ENCODE results near the gene ABLIM2.

The ABLIM2 gene

GRCh38 chr4:8129136-8129535 is 29.5 kb downstream of the ABLIM2 start:
- no peak for TF ChIP-seq TOX (CRISPR knock-in tag; IDR thresholded peaks at IDR 0.05; ENCODE audit: borderline replicate concordance)
- TF ChIP-seq PPARA (CRISPR knock-in tag; IDR thresholded peaks at IDR 0.05; ENCODE audit: borderline replicate concordance) = no peak
- TF ChIP-seq CSDC2 (CRISPR knock-in tag; IDR thresholded peaks at IDR 0.05) = no peak
- no peak for TF ChIP-seq GLIS3 (CRISPR knock-in tag; IDR thresholded peaks at IDR 0.05)
- TF ChIP-seq CREB5 (CRISPR knock-in tag; IDR thresholded peaks at IDR 0.05; ENCODE audit: low read depth) = no peak
- TF ChIP-seq ZNF565 (CRISPR knock-in tag; conservative IDR thresholded peaks at IDR 0.05; ENCODE audit: low read depth) = no peak
- TF ChIP-seq ZNF8 (CRISPR knock-in tag; IDR thresholded peaks at IDR 0.05) = no peak
- TF ChIP-seq SNAI2 (CRISPR knock-in tag; IDR thresholded peaks at IDR 0.05) = no peak
- no peak for TF ChIP-seq OSR1 (CRISPR knock-in tag; IDR thresholded peaks at IDR 0.05)
- no peak for TF ChIP-seq ARNTL (CRISPR knock-in tag; IDR thresholded peaks at IDR 0.05; ENCODE audit: borderline replicate concordance, low read depth)
- TF ChIP-seq PATZ1 (CRISPR knock-in tag; IDR thresholded peaks at IDR 0.05; ENCODE audit: borderline replicate concordance) = no peak
- TF ChIP-seq TCF4 (CRISPR knock-in tag; IDR thresholded peaks at IDR 0.05; ENCODE audit: borderline replicate concordance) = no peak
- no peak for TF ChIP-seq ZFP3 (CRISPR knock-in tag; IDR thresholded peaks at IDR 0.05)
- TF ChIP-seq ZFP30 (CRISPR knock-in tag; IDR thresholded peaks at IDR 0.05) = no peak
- TF ChIP-seq ZC3H10 (CRISPR knock-in tag; IDR thresholded peaks at IDR 0.05) = no peak
- TF ChIP-seq RARB (CRISPR knock-in tag; IDR thresholded peaks at IDR 0.05) = no peak
- ATAC-seq = no peak

- no peak for ATAC-seq
- TF ChIP-seq CSRNP3 (CRISPR knock-in tag; IDR thresholded peaks at IDR 0.05) (no peak), OSR1 (CRISPR knock-in tag; IDR thresholded peaks at IDR 0.05) (no peak), ZFP3 (CRISPR knock-in tag; IDR thresholded peaks at IDR 0.05) (no peak), SNAI2 (CRISPR knock-in tag; IDR thresholded peaks at IDR 0.05) (no peak), CREB5 (CRISPR knock-in tag; IDR thresholded peaks at IDR 0.05; ENCODE audit: low read depth) (no peak), ESRRG (CRISPR knock-in tag; IDR thresholded peaks at IDR 0.05) (no peak), ISL1 (CRISPR knock-in tag; IDR thresholded peaks at IDR 0.05) (no peak), ZFP30 (CRISPR knock-in tag; IDR thresholded peaks at IDR 0.05) (no peak), PATZ1 (CRISPR knock-in tag; IDR thresholded peaks at IDR 0.05; ENCODE audit: borderline replicate concordance) (no peak), BACH2 (CRISPR knock-in tag; IDR thresholded peaks at IDR 0.05; ENCODE audit: borderline replicate concordance) (no peak), ZNF565 (CRISPR knock-in tag; conservative IDR thresholded peaks at IDR 0.05; ENCODE audit: low read depth) (no peak), PPARA (CRISPR knock-in tag; IDR thresholded peaks at IDR 0.05; ENCODE audit: borderline replicate concordance) (no peak), RARB (CRISPR knock-in tag; IDR thresholded peaks at IDR 0.05) (no peak), TOX (CRISPR knock-in tag; IDR thresholded peaks at IDR 0.05; ENCODE audit: borderline replicate concordance) (no peak), ZC3H10 (CRISPR knock-in tag; IDR thresholded peaks at IDR 0.05) (no peak), TSHZ2 (CRISPR knock-in tag; IDR thresholded peaks at IDR 0.05) (no peak), CSDC2 (CRISPR knock-in tag; IDR thresholded peaks at IDR 0.05) (no peak)
Measured at GRCh38 chr4:8128100-8128856, 30.3 kb downstream of the ABLIM2 start.

All from SK-N-SH treated with all-trans-retinoic acid at 6 μM for 48 hours (cell line).